A549 (cell line): ENCODE results near the gene ZNF30.

ENCODE experiments used
- CHD2 ChIP-seq: fragments of 150-350 bp; IDR thresholded peaks from 2 replicates; pipeline ENCODE4 v1.6.1; 2014; ENCODE audit warnings: low read length; ENCODE audit not compliant: partially characterized antibody
- CTCF ChIP-seq: fragments of >200 bp; sonication (Bioruptor Twin); formaldehyde crosslinking; IDR thresholded peaks from 3 replicates; pipeline ENCODE4 v1.5.1; 2016
- EP300 ChIP-seq, 2 experiments: fragments of >200 bp; sonication (Bioruptor Twin); formaldehyde crosslinking; IDR thresholded peaks; 2 replicates in 1 of 2; 3 replicates in 1 of 2; pipeline ENCODE4 v1.6.1; 2016 to 2017
- HEYL ChIP-seq: fragments of 250-450 bp; sonication (Bioruptor Pico); IDR thresholded peaks from 2 replicates; pipeline ENCODE4 v1.8.0; 2021; ENCODE audit warnings: mild to moderate bottlenecking, moderate library complexity
- HOXA7 ChIP-seq: fragments of 250-450 bp; sonication (Bioruptor Pico); IDR thresholded peaks from 2 replicates; pipeline ENCODE4 v1.5.0; 2020; ENCODE audit warnings: mild to moderate bottlenecking, moderate library complexity
- NR3C1 ChIP-seq: fragments of >200 bp; sonication (Bioruptor Twin); formaldehyde crosslinking; IDR thresholded peaks from 3 replicates; pipeline ENCODE4 v1.6.1; 2017
- PBX3 ChIP-seq: IDR thresholded peaks from 2 replicates; pipeline ENCODE4 v1.6.1; 2012
- POLR2A ChIP-seq: IDR thresholded peaks from 2 replicates; pipeline ENCODE4 v1.6.1; 2012; ENCODE audit warnings: mild to moderate bottlenecking, low read length
- POLR2AphosphoS2 ChIP-seq: conservative IDR thresholded peaks from 2 replicates; pipeline ENCODE4 v1.6.1; 2012; ENCODE audit warnings: low read length, improper control_type of control experiment, inconsistent platforms
- RARB ChIP-seq: fragments of 250-450 bp; sonication (Bioruptor Pico); IDR thresholded peaks from 2 replicates; pipeline ENCODE4 v1.8.0; 2021; ENCODE audit warnings: mild to moderate bottlenecking, moderate library complexity
- RCOR1 ChIP-seq: fragments of 150-350 bp; IDR thresholded peaks from 2 replicates; pipeline ENCODE4 v1.6.1; 2014; ENCODE audit warnings: antibody characterized with exemption, low read length, low read depth
- TF ChIP-seq, protein P1 (sequence below): fragments of 450-650 bp; IDR thresholded peaks from 2 replicates; pipeline ENCODE4 v1.6.1; 2014; ENCODE audit warnings: antibody characterized with exemption
- TF ChIP-seq, protein P2 (sequence below): IDR thresholded peaks from 2 replicates; pipeline ENCODE4 v1.6.1; 2012

DNA sequence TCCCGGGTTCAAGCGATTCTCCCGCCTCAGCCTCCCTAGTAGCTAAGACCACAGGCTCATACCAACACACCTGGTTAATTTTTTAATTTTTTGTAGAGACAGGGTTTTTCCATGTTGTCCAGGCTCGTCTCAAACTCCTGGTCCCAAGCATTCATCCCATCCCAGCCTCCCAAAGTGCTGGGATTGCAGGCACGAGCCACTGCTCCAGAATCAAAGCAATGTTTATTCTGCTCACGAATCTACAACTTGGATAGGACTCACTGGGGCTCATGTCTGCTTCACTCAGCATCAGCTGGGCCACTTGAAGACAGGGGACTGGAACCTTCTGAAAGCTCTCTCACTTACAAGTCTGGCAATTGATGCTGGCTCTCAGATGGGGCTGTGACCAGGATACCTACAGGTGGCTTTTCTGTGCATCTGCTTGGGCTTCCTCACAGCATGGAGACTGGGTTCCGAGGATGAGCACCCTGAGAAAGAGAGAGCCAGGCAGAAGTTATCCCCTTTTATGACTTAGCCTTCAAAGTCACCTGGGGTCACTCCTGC lies 45.5 kb downstream of the ZNF30 start:
- TF ChIP-seq POLR2A (no peak), CTCF (no peak), EP300 (IDR thresholded peaks at IDR 0.05) (no peak), RARB (CRISPR knock-in tag) (no peak), HOXA7 (CRISPR knock-in tag) (no peak), CHD2 (no peak), POLR2AphosphoS2 (no peak), RCOR1 (no peak), NR3C1 (no peak), PBX3 (no peak), HEYL (no peak)
- TF ChIP-seq, protein P1, sequence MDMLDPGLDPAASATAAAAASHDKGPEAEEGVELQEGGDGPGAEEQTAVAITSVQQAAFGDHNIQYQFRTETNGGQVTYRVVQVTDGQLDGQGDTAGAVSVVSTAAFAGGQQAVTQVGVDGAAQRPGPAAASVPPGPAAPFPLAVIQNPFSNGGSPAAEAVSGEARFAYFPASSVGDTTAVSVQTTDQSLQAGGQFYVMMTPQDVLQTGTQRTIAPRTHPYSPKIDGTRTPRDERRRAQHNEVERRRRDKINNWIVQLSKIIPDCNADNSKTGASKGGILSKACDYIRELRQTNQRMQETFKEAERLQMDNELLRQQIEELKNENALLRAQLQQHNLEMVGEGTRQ = no peak
- TF ChIP-seq, protein P2, sequence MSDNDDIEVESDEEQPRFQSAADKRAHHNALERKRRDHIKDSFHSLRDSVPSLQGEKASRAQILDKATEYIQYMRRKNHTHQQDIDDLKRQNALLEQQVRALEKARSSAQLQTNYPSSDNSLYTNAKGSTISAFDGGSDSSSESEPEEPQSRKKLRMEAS = no peak
